ENCODE measurements around the gene RAB15.

DNA sequence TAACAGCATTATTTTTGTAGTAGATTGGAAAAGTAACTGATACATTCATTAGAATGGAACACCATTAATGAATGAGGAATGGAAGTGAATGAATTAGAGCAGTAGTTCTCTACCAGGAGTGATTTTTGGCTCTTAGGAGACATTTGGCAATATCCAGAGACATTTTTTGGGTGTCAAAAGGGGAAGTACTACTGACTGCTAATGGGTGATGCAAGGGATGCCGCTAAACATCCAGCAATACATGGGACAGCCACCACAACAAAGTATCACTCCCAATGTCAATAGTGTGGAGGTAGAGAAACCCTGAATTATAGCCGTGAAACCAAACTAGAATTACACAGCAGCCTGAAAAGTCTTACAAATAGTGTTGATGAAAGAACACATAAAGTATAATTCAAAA is 56.3 kb downstream of the RAB15 start:
- TF ChIP-seq POLR2A (IDR thresholded peaks at IDR 0.05) (no peak), CTCF (IDR thresholded peaks at IDR 0.05) (no peak)
